ENCODE results near the gene BASP1.

BASP1 gene

GRCh38 chr5:17174965-17175364 is 42.5 kb upstream of the BASP1 start:
- no peaks in the 10 kb centered on the region for H3K4me1 ChIP-seq (ENCODE audit: low read length)
- no peak overlapping the region for H3K27ac ChIP-seq (ENCODE audit: low read length)
- H3K9ac ChIP-seq (ENCODE audit: low read length), result no peak overlapping the region
- no peak overlapping the region for H3K4me2 ChIP-seq (ENCODE audit: low read depth, low read length)
- H3K27me3 ChIP-seq (replicated peaks; ENCODE audit: insufficient read depth, low read length), result no peaks in the 10 kb centered on the region
- H3K9me3 ChIP-seq (replicated peaks; ENCODE audit: insufficient read depth, low read length), result no peaks in the 10 kb centered on the region
- no peaks in the 10 kb centered on the region for H3F3A ChIP-seq (ENCODE audit: insufficient read depth, low read length)
- no peaks in the 10 kb centered on the region for H3K9me2 ChIP-seq (replicated peaks; ENCODE audit: insufficient read depth, low read length)
- no peaks in the 10 kb centered on the region for H3K79me2 ChIP-seq (ENCODE audit: low read length)
- H3K4me3 ChIP-seq (ENCODE audit: low read length), result no peak overlapping the region
- TF ChIP-seq CTCF (IDR thresholded peaks at IDR 0.05; ENCODE audit: low read length) (no peak), EZH2phosphoT487 (IDR thresholded peaks at IDR 0.05; ENCODE audit: low read length) (no peak), EZH2 (optimal IDR thresholded peaks at IDR 0.05; ENCODE audit: low read depth, low read length) (no peak)
- DNase-seq, result no peak
- no peaks in the 10 kb centered on the region for H4K20me1 ChIP-seq (ENCODE audit: insufficient read depth, low read length)
- H3K36me3 ChIP-seq (replicated peaks; ENCODE audit: insufficient read depth, low read length), result no peaks in the 10 kb centered on the region
- H2AFZ ChIP-seq (ENCODE audit: low read length), result no peak overlapping the region

GRCh38 chr5:17177501-17178372 is 39.7 kb upstream of the BASP1 start:
- no peak overlapping the region for H3K9ac ChIP-seq (ENCODE audit: low read length)
- TF ChIP-seq EZH2phosphoT487 (IDR thresholded peaks at IDR 0.05; ENCODE audit: low read length) (no peak), CTCF (IDR thresholded peaks at IDR 0.05; ENCODE audit: low read length) (no peak), EZH2 (optimal IDR thresholded peaks at IDR 0.05; ENCODE audit: low read depth, low read length) (no peak)

GRCh38 chr5:17178373-17178675 is 39.1 kb upstream of the BASP1 start:
- Histone ChIP-seq H3F3A (ENCODE audit: insufficient read depth, low read length) (no peaks in the 10 kb centered on the region), H3K4me2 (ENCODE audit: low read depth, low read length) (no peak overlapping the region), H3K4me1 (ENCODE audit: low read length) (no peaks in the 10 kb centered on the region), H4K20me1 (ENCODE audit: insufficient read depth, low read length) (no peaks in the 10 kb centered on the region), H3K9me3 (replicated peaks; ENCODE audit: insufficient read depth, low read length) (no peaks in the 10 kb centered on the region), H3K9me2 (replicated peaks; ENCODE audit: insufficient read depth, low read length) (no peaks in the 10 kb centered on the region), H3K36me3 (replicated peaks; ENCODE audit: insufficient read depth, low read length) (no peaks in the 10 kb centered on the region), H3K27me3 (replicated peaks; ENCODE audit: insufficient read depth, low read length) (no peaks in the 10 kb centered on the region), H3K9ac (ENCODE audit: low read length) (no peak overlapping the region), H3K79me2 (ENCODE audit: low read length) (no peaks in the 10 kb centered on the region), H2AFZ (ENCODE audit: low read length) (no peak overlapping the region), H3K27ac (ENCODE audit: low read length) (no peak overlapping the region), H3K4me3 (ENCODE audit: low read length) (no peak overlapping the region)
- DNase-seq, result no peak
- TF ChIP-seq CTCF (IDR thresholded peaks at IDR 0.05; ENCODE audit: low read length) (no peak), EZH2phosphoT487 (IDR thresholded peaks at IDR 0.05; ENCODE audit: low read length) (no peak), EZH2 (optimal IDR thresholded peaks at IDR 0.05; ENCODE audit: low read depth, low read length) (no peak)

More at GRCh38 chr5:17177501-17178372, 39.7 kb upstream of the BASP1 start:
- Histone ChIP-seq H3K9me3 (replicated peaks; ENCODE audit: insufficient read depth, low read length) (no peaks in the 10 kb centered on the region), H3K79me2 (ENCODE audit: low read length) (no peaks in the 10 kb centered on the region), H4K20me1 (ENCODE audit: insufficient read depth, low read length) (no peaks in the 10 kb centered on the region), H3K4me1 (ENCODE audit: low read length) (no peaks in the 10 kb centered on the region), H3K27ac (ENCODE audit: low read length) (no peak overlapping the region), H3K4me2 (ENCODE audit: low read depth, low read length) (no peak overlapping the region), H3K27me3 (replicated peaks; ENCODE audit: insufficient read depth, low read length) (no peaks in the 10 kb centered on the region), H3K36me3 (replicated peaks; ENCODE audit: insufficient read depth, low read length) (no peaks in the 10 kb centered on the region), H3K9me2 (replicated peaks; ENCODE audit: insufficient read depth, low read length) (no peaks in the 10 kb centered on the region), H3K4me3 (ENCODE audit: low read length) (no peak overlapping the region), H2AFZ (ENCODE audit: low read length) (no peak overlapping the region), H3F3A (ENCODE audit: insufficient read depth, low read length) (no peaks in the 10 kb centered on the region)
- no peak for DNase-seq
